ENCODE results near the gene SKI. TPM values are rescaled to one million over a fixed set of nuclear protein-coding genes. Genes with fewer than 3 reads are reported as not detected.
A peak's percentile ranks its signal among the peaks of the same experiment; 100 is the strongest.

The SKI gene
- total RNA-seq, 1 experiment from 2014 or later, result 89.5 TPM

DNA sequence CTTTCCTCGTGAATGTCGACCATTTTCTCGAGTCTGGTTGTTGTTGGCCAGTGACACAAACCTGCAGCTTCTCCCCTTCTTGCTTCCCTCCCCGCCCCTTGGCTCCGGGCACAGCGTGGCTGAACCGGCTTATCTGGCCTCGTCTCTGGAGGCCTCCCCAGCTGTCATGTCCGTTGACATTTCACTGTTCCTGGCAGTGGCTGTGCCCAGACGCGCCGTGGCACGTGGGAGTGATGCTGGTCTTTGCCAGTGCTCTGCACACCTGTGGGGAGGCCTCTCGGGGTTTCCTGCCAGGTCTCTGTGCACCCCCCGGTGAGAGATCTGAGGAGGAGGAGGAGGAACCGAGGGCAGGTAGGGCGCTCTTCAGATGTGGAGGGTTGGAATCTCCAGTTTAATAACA lies 23.7 kb downstream of the SKI start:
- Histone ChIP-seq H3K27ac (ENCODE audit: insufficient read length, low read depth, low read length) (no peak overlapping the region), H3K18ac (ENCODE audit: insufficient read length, low read depth, low read length) (no peak overlapping the region), H3K79me1 (ENCODE audit: insufficient read depth, low read depth, low read length, poor library complexity, severe bottlenecking) (peaks cover 7% of the 10 kb centered on the region), H2BK15ac (ENCODE audit: low read depth, low read length) (no peak overlapping the region), H4K91ac (ENCODE audit: insufficient read length, low read depth, low read length) (no peak overlapping the region), H3K9me3 (ENCODE audit: control insufficient read depth, low read depth, low read length) (no peaks in the 10 kb centered on the region), H3K79me2 (ENCODE audit: insufficient read depth, low read length) (peaks cover 68% of the 10 kb centered on the region; the same call in 1 of the 2 replicates), H3K9ac (ENCODE audit: extremely low read depth, insufficient read length, low read length) (no peak overlapping the region), H3K4me2 (ENCODE audit: insufficient read depth, insufficient read length, low read length) (no peak overlapping the region), H2AK5ac (ENCODE audit: insufficient read length, low read length) (no peak overlapping the region), H3K23me2 (ENCODE audit: insufficient read length, low read depth, low read length, poor library complexity, severe bottlenecking) (no peaks in the 10 kb centered on the region), H2BK5ac (ENCODE audit: insufficient read length, low read length) (no peak overlapping the region), H4K5ac (ENCODE audit: insufficient read length, low read depth, low read length) (no peak overlapping the region), H2AFZ (ENCODE audit: low read length) (no peak overlapping the region), H3K4ac (ENCODE audit: low read depth, low read length) (no peak overlapping the region), H2BK12ac (ENCODE audit: insufficient read length, low read depth, low read length) (no peak overlapping the region), H3K4me1 (ENCODE audit: insufficient read depth, low read length) (peaks cover 22% of the 10 kb centered on the region), H3K14ac (ENCODE audit: insufficient read depth, low read length) (no peak overlapping the region), H3K27me3 (ENCODE audit: insufficient read depth, low read length) (no peaks in the 10 kb centered on the region), H3T11ph (ENCODE audit: low read length) (no peak overlapping the region), H4K8ac (replicated peaks; ENCODE audit: insufficient read length, low read depth, low read length) (no peak overlapping the region), H2BK120ac (ENCODE audit: low read depth, low read length, poor library complexity, severe bottlenecking) (no peak overlapping the region), H2BK20ac (ENCODE audit: low read depth, low read length, poor library complexity, severe bottlenecking) (no peak overlapping the region), H3K56ac (ENCODE audit: insufficient read length, low read depth, low read length) (no peak overlapping the region), H3K23ac (ENCODE audit: insufficient read length, low read depth, low read length) (no peak overlapping the region), H4K20me1 (ENCODE audit: control insufficient read depth, insufficient read depth, insufficient read length) (peaks cover 3% of the 10 kb centered on the region)
- Mint-ChIP-seq H3K4me3 (no peak overlapping the region), H3K36me3 (ENCODE audit: insufficient read depth in 1 of 3, low read depth in 3 of 3) (peaks cover 12 to 21% (median 19%) of the 10 kb centered on the region in 3 experiments), H3K27me3 (ENCODE audit: low read depth) (no peaks in the 10 kb centered on the region), H3K27ac (peak overlapping the region; percentile 44 to 97 (median 46); a peak in 5 of 7 replicates), H3K4me1 (peaks cover 52 to 53% of the 10 kb centered on the region in 2 experiments), H3K9me3 (peaks cover 3 to 4% of the 10 kb centered on the region in 2 experiments; a peak in 2 of 5 replicates)
- no peak for TF ChIP-seq CTCF (conservative IDR thresholded peaks at IDR 0.05)
- no peak for DNase-seq
- WGBS (ENCODE audit: extremely low coverage, insufficient read length, low lambda C conversion rate), result no CpG with 5 or more reads among the region's 17 CpGs
